ENCODE measurements around the gene FMOD.
A peak's percentile ranks its signal among the peaks of the same experiment; 100 is the strongest.

Gene FMOD

GRCh38 chr1:203361945-203362719 lies 11.2 kb upstream of the FMOD start:
- DNase-seq (ENCODE audit: insufficient read length, low spot score) (no peak), FAIRE-seq (no peak)

- no peak for DNase-seq (ENCODE audit: insufficient read length, low spot score)
- FAIRE-seq, result no peak
Measured at GRCh38 chr1:203360547-203361185, 9.7 kb upstream of the FMOD start.

- DNase-seq (ENCODE audit: insufficient read length, low spot score) (no peak), FAIRE-seq (no peak)
Measured at GRCh38 chr1:203359010-203359571, 8.2 kb upstream of the FMOD start.

GRCh38 chr1:203354246-203354645 lies 3.3 kb upstream of the FMOD start:
- no peak for FAIRE-seq
- no peak for DNase-seq (ENCODE audit: insufficient read length, low spot score)

GRCh38 chr1:203353486-203353885 lies 2.6 kb upstream of the FMOD start:
- FAIRE-seq, result no peak
- no peak for DNase-seq (ENCODE audit: insufficient read length, low spot score)

GRCh38 chr1:203349773-203350524 lies 973 bp downstream of the FMOD start:
- no peak for FAIRE-seq
- no peak for DNase-seq (ENCODE audit: insufficient read length, low spot score)

- DNase-seq (ENCODE audit: insufficient read length, low spot score) (no peak), FAIRE-seq (no peak)
Measured at GRCh38 chr1:203349166-203349565, 1.8 kb downstream of the FMOD start.

GRCh38 chr1:203346769-203347102 lies 4.2 kb downstream of the FMOD start:
- FAIRE-seq (no peak), DNase-seq (ENCODE audit: insufficient read length, low spot score) (no peak)

- DNase-seq (ENCODE audit: insufficient read length, low spot score), result no peak
- FAIRE-seq, result no peak
Measured at GRCh38 chr1:203346060-203346768, 4.7 kb downstream of the FMOD start.

- DNase-seq (ENCODE audit: insufficient read length, low spot score) (no peak), FAIRE-seq (no peak)
Measured at GRCh38 chr1:203343956-203344754, 6.8 kb downstream of the FMOD start.

- FAIRE-seq (peak; percentile 35), DNase-seq (ENCODE audit: insufficient read length, low spot score) (peak; percentile 61)
Measured at GRCh38 chr1:203342192-203342940, 8.6 kb downstream of the FMOD start.

GRCh38 chr1:203340112-203340790 lies 10.7 kb downstream of the FMOD start:
- DNase-seq (ENCODE audit: insufficient read length, low spot score), result peak; percentile 74
- FAIRE-seq, result peak; percentile 86

- FAIRE-seq, result peak; percentile 28
- peak; percentile 68 for DNase-seq (ENCODE audit: insufficient read length, low spot score)
Measured at GRCh38 chr1:203338335-203339036, 12.4 kb downstream of the FMOD start.

- FAIRE-seq, result no peak
- DNase-seq (ENCODE audit: insufficient read length, low spot score), result no peak
Measured at GRCh38 chr1:203336097-203336496, 14.8 kb downstream of the FMOD start.

GRCh38 chr1:203335503-203335902 lies 15.4 kb downstream of the FMOD start:
- no peak for DNase-seq (ENCODE audit: insufficient read length, low spot score)
- FAIRE-seq, result no peak

GRCh38 chr1:203331224-203331623 lies 19.7 kb downstream of the FMOD start:
- no peak for DNase-seq (ENCODE audit: insufficient read length, low spot score)
- FAIRE-seq, result no peak

GRCh38 chr1:203328714-203329122 lies 22.2 kb downstream of the FMOD start:
- no peak for FAIRE-seq
- no peak for DNase-seq (ENCODE audit: insufficient read length, low spot score)
